AG08395 (cell line): ENCODE measurements around the gene LEFTY2.
"Not testable (repeated sequence)": the region's sequence is repeated elsewhere in the genome, so short reads cannot be mapped to it uniquely, and the experiment has no call there.

Source experiments
- DNase-seq: peaks from one replicate; pipeline ENCODE4 v3.0.0; 2012; ENCODE audit warnings: mixed read lengths, low spot score

LEFTY2 gene

DNA sequence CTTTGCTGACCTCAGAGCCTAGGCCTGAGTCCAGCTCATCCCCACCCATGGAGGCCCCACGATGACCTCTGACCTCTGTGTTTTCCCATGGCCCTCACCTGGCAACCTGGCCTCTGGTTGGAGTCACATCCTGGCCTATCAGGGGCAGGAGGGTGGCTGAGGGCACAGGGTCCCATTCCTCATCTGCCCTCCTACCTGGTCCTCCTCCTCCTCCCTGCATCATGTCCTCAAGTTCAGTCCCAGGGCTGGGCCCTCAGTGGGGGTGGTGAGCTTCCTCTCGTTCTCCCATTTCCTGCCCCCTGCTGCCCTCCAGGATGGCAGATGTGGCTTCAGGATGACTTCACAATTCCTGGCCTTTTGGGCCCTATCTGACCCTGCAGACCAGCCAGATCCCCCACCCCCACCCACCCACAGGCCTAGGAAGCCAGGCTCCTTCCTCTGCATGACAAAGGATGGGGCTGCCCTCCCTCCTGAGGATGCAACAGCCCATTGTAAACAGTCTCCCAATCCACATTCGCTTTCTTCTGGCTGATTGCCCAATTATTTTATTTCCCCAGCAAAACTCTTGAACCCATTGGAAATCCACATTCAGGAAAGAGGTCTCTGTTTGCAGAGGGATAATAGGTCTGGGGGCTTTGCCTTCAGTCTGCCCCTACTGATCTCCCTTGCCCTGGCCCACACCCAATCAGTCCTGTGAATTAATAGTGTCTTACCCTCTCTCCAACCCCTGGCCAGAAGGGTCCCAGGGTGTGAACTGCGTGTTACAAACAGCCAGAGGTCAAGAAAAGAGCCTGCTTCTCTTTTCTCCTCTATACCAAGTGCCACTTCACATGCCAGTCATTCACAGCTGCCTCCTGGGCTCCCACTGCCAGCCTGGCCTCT, 41.7 kb downstream of the LEFTY2 start:
- no peak for DNase-seq

DNA sequence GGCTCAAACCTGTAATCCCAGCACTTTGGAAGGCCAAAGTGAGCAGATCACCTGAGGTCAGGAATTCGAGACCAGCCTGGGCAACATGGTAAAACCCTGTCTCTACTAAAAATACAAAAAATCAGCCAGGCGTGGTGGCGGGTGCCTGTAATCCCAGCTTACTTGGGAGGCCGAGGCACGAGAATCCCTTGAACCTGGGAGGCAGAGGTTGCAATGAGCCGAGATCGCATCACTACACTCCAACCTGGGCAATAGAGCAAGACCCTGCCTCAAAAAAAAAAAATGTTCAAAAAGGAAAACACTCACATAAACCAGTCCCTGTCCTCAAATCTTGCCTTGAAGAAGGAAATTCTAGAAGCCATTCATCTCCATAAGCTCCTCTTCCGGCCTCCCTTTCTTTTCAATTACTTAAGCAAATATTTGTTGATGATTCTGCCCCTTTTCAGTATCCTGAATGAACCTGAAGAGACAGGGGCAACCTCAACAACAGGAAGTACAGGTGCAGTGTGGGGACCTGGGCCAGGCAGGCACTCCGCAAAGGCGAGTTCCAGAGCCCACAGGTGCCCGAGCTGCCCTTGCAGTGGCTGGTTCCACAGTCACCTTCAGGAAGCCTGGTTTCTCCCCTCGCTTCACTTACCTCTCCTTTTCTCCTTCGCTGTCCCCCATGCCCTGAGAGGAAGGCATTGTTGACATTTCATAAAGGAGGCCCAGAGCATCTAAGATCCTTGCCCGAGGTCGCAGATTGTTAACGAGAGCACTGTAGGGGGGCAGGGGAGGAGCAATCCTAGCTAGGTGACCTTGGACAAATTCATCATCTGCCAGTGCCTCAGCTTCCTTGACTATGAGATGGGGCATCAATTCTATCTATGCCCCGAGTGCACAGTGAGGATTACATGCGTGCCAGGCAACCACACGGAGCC, 43.2 kb downstream of the LEFTY2 start:
- no peak for DNase-seq

DNA sequence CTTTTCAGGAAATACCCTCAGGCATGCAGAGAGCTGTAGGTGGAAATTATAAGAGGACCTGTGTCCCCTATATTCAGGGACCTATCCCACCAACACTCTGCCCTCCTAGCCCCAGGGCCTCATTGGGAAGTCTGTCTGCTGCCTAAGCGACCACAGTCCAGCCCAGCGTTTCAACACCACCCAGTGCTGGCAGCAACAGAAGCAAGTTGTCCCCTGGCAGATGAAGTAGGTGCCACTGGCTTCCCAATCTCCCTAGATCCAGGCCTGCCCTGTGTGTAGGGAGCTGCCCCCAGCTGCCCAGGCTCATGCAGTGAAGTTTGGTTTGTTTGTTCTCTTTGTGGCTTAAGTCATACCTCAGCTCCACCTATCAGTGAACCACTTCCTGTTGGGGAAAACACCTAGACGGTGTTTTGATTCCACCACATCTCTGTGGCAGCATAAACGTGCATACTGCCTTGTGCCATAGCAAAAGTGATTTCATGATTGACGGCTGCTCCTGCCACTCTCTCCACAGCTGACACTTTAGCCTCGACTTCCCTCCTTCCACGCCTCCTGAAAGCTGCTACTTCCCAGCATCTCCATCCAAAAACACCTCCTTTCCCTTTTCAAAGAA, 44.0 kb downstream of the LEFTY2 start:
- no peak for DNase-seq

DNA sequence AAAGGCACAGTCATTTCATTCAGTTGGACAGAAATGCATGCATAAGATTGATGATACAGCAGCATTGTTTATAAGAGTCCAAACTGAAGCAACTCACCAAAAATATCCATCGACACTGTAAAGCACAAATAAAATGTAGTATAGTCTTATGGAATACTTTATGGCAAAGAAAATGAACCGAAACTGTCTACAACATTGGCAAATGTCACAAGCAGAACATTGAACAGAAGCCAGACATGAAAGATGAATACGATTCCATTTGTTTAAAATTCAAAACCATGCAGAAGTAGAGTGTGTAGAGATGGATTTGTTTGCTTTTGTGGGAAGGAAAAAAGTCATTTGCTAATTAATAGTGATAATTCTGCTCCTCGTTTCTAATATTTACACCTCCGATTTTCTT, 44.5 kb downstream of the LEFTY2 start:
- DNase-seq, result no peak

DNA sequence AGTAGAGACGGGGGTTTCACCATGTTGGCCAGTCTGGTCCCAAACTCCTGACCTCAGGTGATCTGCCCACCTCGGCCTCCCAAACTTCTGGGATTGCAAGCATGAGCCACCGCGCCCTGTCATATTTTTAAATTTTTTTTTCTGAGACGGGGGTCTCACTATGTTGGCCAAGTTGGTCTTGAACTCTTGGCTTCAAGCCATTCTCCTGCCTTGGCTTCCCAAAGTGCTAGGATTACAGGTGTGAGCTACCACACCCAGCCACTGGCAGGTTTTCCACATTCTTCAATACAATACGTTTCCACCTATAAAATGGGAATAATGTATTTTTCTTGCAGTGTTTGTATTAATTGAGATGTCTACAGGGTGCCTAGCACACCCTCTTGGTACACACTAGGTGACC, 48.7 kb downstream of the LEFTY2 start:
- no peak for DNase-seq

DNA sequence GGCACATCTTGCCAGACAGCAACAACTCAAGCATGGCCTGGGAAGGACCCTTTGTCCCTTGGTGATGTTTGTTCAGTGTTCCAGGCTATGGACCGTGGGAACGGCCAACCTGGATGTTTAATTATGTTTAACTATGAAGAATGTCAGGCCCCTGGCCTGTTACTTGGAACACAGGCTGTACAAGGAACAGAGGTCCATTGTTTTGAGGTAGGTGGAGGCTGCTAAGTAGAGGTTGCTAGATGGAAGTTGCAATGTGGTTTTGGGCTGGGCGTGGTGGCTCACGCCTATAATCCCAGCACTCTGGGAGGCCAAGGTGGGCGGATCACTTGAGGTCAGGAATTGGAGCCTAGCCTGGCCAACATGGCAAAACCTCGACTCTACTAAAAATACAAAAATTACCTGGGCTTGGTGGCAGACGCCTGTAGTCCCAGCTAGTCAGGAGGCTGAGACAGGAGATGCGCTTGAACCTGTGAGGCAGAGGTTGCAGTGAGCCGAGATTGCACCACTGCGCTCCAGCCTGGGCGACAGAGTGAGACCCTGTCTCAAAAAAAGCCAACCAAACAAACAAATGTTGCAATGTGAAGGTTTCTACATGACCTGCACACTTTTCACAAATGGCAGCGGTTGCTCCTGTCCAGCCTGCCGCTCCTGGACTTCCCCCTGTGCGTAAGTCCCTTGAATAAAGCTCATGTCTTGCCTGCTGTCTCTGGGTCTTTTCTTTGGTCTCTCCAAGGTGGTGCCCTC, 49.6 kb downstream of the LEFTY2 start:
- DNase-seq, result no peak

DNA sequence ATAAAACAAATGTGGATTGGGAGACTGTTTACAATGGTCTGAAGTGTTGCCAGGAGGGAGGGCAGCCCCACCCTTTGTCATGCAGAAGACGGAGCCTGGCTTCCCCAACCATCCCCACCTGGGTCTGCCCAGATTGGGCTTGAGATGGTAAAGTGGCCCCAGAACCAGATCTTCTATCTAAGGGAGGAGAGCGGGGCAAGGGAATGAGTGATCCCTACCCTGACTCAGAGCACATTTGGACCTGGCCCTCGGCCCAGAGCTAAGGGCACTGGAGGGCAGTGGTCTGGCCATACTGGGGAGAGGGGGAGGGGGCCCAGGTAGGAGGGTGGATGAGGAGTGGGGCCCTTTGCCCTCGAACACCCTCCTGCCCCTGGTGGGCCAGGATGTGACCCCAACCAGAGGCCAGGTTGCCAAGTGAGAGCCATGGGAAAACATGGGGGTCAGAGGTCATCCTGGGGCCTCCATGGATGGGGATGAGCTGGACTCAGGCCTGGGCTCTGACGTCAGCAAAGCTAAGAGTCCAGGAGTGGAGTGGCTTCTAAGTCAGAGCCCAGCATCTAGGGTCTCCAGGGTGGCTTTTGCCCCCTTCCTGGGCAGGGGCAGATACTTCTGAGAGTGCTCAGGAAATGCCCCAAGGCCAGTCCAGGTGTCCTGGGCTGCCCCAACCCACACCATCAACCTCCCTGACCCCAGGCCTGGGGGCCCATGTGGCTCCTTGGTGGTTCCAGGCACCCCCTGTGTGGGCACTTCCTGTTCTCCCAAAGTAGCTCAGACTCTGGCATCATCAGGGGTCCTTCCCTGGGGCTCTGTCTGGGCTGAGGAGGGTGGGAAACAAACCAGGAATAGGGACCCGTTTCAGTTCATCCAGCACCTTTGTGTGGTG, 50.4 kb downstream of the LEFTY2 start:
- no peak for DNase-seq

DNA sequence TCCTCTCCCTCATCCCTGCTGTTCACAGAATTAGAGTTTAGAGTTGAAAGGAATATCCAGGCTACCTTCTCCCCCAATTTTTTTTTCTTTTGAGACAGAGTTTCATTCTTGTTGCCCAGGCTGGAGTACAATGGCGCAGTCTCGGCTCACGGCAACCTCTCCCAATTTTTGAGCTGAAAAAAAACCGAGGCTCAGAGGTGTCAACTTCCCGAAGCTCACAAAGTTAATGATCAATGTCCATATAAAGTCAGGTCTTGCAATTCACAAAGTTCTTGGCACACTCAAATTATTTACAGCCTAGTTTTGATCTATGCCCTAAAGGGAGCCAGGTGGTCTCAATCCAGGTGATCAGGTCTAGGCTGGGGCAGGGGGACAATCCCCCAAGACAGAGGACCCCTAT, 51.3 kb downstream of the LEFTY2 start:
- no peak for DNase-seq

DNA sequence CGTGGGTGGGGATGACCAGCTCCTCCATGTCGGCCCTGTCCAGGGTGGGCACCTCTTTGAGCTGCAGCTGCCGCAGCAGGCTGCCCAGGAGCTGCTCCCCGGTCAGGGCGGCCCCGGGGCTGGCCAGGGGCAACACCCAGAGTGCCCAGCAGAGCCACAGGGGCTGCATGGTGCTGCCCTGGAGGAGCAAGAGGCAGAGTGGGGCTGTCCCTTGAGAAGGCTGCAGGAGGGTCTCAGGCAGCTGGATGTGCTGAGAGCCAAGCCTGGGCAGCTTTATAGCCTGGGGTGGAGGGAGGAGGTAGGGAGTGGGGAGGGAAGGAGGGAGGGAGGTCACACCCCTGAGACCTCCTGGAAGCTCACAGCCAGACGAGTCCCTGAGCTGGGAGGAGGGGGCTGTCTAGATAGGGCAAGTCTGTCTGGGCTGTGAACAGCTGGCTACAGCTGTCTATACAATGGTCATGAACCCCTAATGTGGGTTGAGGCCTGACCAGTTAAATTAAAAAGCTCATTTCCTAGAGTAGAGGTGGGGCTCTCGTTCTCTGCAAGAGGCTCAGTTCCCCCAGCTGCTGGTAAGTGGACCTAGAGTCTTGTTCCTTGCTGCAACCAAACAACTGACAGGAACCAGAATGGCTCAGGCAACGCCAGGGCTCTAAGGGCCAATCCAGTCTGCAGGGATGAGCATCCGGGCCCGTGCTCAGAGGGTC, 52.0 kb downstream of the LEFTY2 start, which contains the start of gene LEFTY1:
LEFTY1 (minus strand) TSS at position 249 of the 704 bp plus-strand sequence; CDS start at position 169, 80 bp downstream.
- DNase-seq, result no peak

DNA sequence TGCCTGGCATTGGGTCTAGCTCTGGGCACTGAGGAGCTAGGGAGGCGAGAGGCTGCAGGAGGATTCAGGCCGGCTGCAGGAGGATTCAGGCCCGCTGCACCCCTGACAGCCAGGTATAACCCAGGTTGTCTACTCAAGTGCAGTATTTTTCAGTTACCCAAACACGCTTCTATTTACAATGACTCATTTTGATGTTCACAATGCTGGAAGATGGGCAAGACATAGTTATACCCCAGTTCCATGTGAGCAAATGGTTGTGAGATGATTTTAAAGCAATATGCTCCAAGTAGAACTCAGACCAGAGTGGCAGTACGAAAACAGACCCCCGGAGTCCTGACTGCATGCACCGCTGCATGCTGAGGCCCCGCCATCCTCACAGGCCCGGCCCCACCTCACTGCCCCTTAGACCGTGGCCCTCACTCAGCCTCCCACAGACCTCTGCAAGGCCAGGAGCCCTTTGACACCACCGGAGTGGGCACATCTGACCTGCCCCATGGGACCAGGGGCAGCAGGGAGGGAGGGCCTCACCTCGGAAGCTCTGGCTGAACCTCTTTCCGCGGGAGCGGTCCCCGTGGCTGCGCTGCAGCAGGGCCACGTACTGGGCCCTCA, 52.6 kb downstream of the LEFTY2 start:
- DNase-seq, result no peak

DNA sequence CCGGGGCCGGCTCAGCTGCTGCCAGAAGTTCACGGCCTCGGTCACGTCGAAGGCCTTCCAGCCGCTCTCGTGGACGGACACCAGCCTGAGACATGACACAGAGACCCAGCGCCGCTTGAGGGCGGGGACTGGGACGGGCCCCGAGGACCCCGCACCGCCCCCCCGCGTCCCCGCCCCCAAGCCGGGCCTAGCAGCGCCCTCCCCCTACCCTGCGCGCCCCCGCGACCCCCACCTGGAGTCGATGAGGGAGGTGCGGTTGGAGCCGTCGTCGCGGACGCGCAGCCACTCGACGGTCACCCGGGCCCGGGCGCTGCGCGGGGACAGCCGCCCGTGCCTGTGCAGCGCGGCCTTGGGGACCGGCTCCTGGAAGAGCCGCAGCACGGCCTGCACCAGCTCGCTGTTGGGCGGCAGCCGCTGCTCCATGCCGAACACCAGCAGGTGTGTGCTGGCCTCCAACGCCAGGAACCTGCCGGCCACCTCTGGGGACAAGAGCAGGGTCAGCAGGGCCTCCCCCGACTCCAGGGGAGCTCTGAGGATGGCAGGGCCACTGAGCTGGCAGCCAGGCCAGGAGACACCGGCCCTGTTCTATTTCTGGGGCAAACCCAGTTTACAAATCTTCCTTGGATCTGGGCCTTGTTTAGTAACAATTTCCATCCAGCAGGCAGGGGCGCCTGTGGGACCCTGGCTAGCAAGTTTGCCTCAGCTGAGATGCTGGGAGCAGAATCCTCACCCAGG, 53.3 kb downstream of the LEFTY2 start:
- not testable (repeated sequence) for DNase-seq

DNA sequence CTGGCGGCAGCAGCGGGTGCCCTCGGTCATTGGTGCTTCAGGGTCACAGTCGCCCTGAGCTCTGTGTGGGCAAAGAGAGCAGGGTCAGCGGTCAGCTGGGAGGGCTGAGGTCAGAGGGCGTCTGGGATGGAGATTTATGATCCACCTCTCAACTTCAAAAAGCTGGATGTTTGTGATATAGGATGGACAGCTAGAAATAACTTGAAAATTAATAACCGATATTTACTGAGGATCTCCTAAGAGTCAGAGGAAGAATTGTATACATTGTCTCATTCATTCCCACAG, 54.0 kb downstream of the LEFTY2 start:
- DNase-seq, result no peak
